GM13977 (cell line): Measurements from ENCODE around the gene FAM184B.

Experiments
- DNase-seq: peaks from one replicate; pipeline ENCODE4 v3.0.0; 2012; ENCODE audit warnings: low spot score
- CTCF ChIP-seq: IDR thresholded peaks from 2 replicates; pipeline ENCODE4 v1.5.1; 2012; ENCODE audit warnings: mild to moderate bottlenecking, control low read depth; ENCODE audit not compliant: insufficient read depth; ENCODE audit errors: extremely low read depth, missing control alignments
- in situ Hi-C: fragments of 300-500 bp; cut with MboI; formaldehyde crosslinking; loops from one replicate; pipeline ENCODE4 v1.12.0; 2022; ENCODE audit warnings: low sequenced_read_pairs, low pct_unique_long_range_greater_than_20kb, mixed read lengths, inconsistent platforms; ENCODE audit not compliant: unreplicated experiment

Gene FAM184B

GRCh38 chr4:17780501-17781299, 721 bp downstream of the FAM184B start:
- TF ChIP-seq CTCF = no peak
- DNase-seq = no peak
- in situ Hi-C loops = no loop called here

- no peak for TF ChIP-seq CTCF
- DNase-seq = no peak
- in situ Hi-C loops = no loop called here
These were observed 3.0 kb downstream of the FAM184B start for GRCh38 chr4:17778431-17778830.

GRCh38 chr4:17773135-17773698, 8.2 kb downstream of the FAM184B start:
- TF ChIP-seq CTCF = no peak
- in situ Hi-C loops = no loop called here
- DNase-seq = no peak

GRCh38 chr4:17771284-17771908, 10.0 kb downstream of the FAM184B start:
- no peak for TF ChIP-seq CTCF
- no peak for DNase-seq
- in situ Hi-C loops = no loop called here

GRCh38 chr4:17770845-17771244, 10.6 kb downstream of the FAM184B start:
- no peak for DNase-seq
- in situ Hi-C loops = no loop called here
- TF ChIP-seq CTCF = no peak

GRCh38 chr4:17769406-17770174, 11.8 kb downstream of the FAM184B start:
- in situ Hi-C loops = no loop called here
- no peak for TF ChIP-seq CTCF
- DNase-seq = no peak
